SK-N-SH treated with all-trans-retinoic acid at 6 μM for 48 hours (cell line): ENCODE measurements around the gene GSTO2.

Experiments
- ATAC-seq: fragments of 200-7000 bp; cut with Tn5 transposase; 3 replicates; pipeline ENCODE4 v1.9.1; 2020; ENCODE audit warnings: mild to moderate bottlenecking, moderate library complexity
- BACH2 ChIP-seq: fragments of 250-450 bp; sonication (Bioruptor Pico); IDR thresholded peaks from 2 replicates; pipeline ENCODE4 v1.9.0; 2021; ENCODE audit warnings: mild to moderate bottlenecking, borderline replicate concordance
- ESRRG ChIP-seq: fragments of 250-450 bp; sonication (Bioruptor Pico); IDR thresholded peaks from 2 replicates; pipeline ENCODE4 v1.6.1; 2021; ENCODE audit warnings: mild to moderate bottlenecking
- ISL1 ChIP-seq: fragments of 250-450 bp; sonication (Bioruptor Pico); IDR thresholded peaks from 2 replicates; pipeline ENCODE4 v2.1.2; 2022; ENCODE audit warnings: mild to moderate bottlenecking, moderate library complexity
- OSR1 ChIP-seq: fragments of 250-450 bp; sonication (Bioruptor Pico); IDR thresholded peaks from 2 replicates; pipeline ENCODE4 v1.8.0; 2022; ENCODE audit warnings: moderate library complexity, mild to moderate bottlenecking, inconsistent platforms
- RARB ChIP-seq: fragments of 250-450 bp; sonication (Bioruptor Pico); IDR thresholded peaks from 2 replicates; pipeline ENCODE4 v1.8.0; 2021; ENCODE audit warnings: mild to moderate bottlenecking, moderate library complexity
- TCF4 ChIP-seq: fragments of 250-450 bp; sonication (Bioruptor Pico); IDR thresholded peaks from 2 replicates; pipeline ENCODE4 v1.8.0; 2021; ENCODE audit warnings: mild to moderate bottlenecking, moderate library complexity, borderline replicate concordance
- ZC3H10 ChIP-seq: fragments of 250-450 bp; sonication (Bioruptor Pico); IDR thresholded peaks from 2 replicates; pipeline ENCODE4 v1.5.1; 2021; ENCODE audit warnings: mild to moderate bottlenecking, moderate library complexity
- ZFP3 ChIP-seq: fragments of 250-450 bp; sonication (Bioruptor Pico); IDR thresholded peaks from 2 replicates; pipeline ENCODE4 v1.5.0; 2020; ENCODE audit warnings: mild to moderate bottlenecking, moderate library complexity
- ZFP30 ChIP-seq: fragments of 450-650 bp; formaldehyde crosslinking; IDR thresholded peaks from 2 replicates; pipeline ENCODE4 v1.5.0; 2022; ENCODE audit warnings: mild to moderate bottlenecking, moderate library complexity
- ZNF565 ChIP-seq: fragments of 450-650 bp; formaldehyde crosslinking; conservative IDR thresholded peaks from 2 replicates; pipeline ENCODE4 v1.5.0; 2020; ENCODE audit warnings: low read depth, mild to moderate bottlenecking, moderate library complexity
- ZNF70 ChIP-seq: fragments of 450-650 bp; formaldehyde crosslinking; IDR thresholded peaks from 2 replicates; pipeline ENCODE4 v1.5.0; 2020; ENCODE audit warnings: mild to moderate bottlenecking, moderate library complexity
- ZNF8 ChIP-seq: fragments of 450-650 bp; formaldehyde crosslinking; IDR thresholded peaks from 2 replicates; pipeline ENCODE4 v1.5.0; 2020; ENCODE audit warnings: mild to moderate bottlenecking, moderate library complexity
- TF ChIP-seq, protein P1 (sequence below): fragments of 250-450 bp; sonication (Bioruptor Pico); IDR thresholded peaks from 2 replicates; pipeline ENCODE4 v1.8.0; 2020; ENCODE audit warnings: mild to moderate bottlenecking, moderate library complexity, borderline replicate concordance
- TF ChIP-seq, protein P2 (sequence below): fragments of 250-450 bp; sonication (Bioruptor Pico); IDR thresholded peaks from 2 replicates; pipeline ENCODE4 v1.8.0; 2021; ENCODE audit warnings: low read depth, mild to moderate bottlenecking, moderate library complexity, borderline replicate concordance

The GSTO2 gene

GRCh38 chr10:104328646-104328895, 59.6 kb downstream of the GSTO2 start (continued):
- TF ChIP-seq, protein P1, sequence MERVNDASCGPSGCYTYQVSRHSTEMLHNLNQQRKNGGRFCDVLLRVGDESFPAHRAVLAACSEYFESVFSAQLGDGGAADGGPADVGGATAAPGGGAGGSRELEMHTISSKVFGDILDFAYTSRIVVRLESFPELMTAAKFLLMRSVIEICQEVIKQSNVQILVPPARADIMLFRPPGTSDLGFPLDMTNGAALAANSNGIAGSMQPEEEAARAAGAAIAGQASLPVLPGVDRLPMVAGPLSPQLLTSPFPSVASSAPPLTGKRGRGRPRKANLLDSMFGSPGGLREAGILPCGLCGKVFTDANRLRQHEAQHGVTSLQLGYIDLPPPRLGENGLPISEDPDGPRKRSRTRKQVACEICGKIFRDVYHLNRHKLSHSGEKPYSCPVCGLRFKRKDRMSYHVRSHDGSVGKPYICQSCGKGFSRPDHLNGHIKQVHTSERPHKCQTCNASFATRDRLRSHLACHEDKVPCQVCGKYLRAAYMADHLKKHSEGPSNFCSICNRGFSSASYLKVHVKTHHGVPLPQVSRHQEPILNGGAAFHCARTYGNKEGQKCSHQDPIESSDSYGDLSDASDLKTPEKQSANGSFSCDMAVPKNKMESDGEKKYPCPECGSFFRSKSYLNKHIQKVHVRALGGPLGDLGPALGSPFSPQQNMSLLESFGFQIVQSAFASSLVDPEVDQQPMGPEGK (CRISPR knock-in tag) = no peak

- ATAC-seq = peak; percentile 68
- TF ChIP-seq ZC3H10 (CRISPR knock-in tag) (no peak), ZNF70 (CRISPR knock-in tag) (no peak), ZFP3 (CRISPR knock-in tag) (0 out of 2 replicates have a peak, but pooled peaks have one; percentile 31), ZNF565 (CRISPR knock-in tag) (no peak), ISL1 (CRISPR knock-in tag) (no peak), RARB (CRISPR knock-in tag) (no peak)
- TF ChIP-seq, protein P1 (CRISPR knock-in tag) = 0 out of 2 replicates have a peak, but pooled peaks have one; percentile 7
Observed at GRCh38 chr10:104328896-104329710, 60.1 kb downstream of the GSTO2 start.

- no peak for TF ChIP-seq OSR1 (CRISPR knock-in tag)
- no peak for TF ChIP-seq ZNF8 (CRISPR knock-in tag)
- no peak for TF ChIP-seq ISL1 (CRISPR knock-in tag)
- TF ChIP-seq BACH2 = no peak
- TF ChIP-seq, protein P1 (CRISPR knock-in tag) = no peak
- TF ChIP-seq TCF4 (CRISPR knock-in tag) = no peak
- no peak for TF ChIP-seq ZNF70 (CRISPR knock-in tag)
- no peak for TF ChIP-seq ZFP30 (CRISPR knock-in tag)
- TF ChIP-seq RARB (CRISPR knock-in tag) = no peak
- TF ChIP-seq, all 23 proteins: peak for 0
- ATAC-seq = peak; percentile 13
Observed at GRCh38 chr10:104329735-104330134, 60.8 kb downstream of the GSTO2 start.

GRCh38 chr10:104330168-104331110, 61.5 kb downstream of the GSTO2 start:
- ATAC-seq = peak; percentile 53
- TF ChIP-seq, protein P1 (CRISPR knock-in tag) = peak; percentile 53
- TF ChIP-seq, protein P2, sequence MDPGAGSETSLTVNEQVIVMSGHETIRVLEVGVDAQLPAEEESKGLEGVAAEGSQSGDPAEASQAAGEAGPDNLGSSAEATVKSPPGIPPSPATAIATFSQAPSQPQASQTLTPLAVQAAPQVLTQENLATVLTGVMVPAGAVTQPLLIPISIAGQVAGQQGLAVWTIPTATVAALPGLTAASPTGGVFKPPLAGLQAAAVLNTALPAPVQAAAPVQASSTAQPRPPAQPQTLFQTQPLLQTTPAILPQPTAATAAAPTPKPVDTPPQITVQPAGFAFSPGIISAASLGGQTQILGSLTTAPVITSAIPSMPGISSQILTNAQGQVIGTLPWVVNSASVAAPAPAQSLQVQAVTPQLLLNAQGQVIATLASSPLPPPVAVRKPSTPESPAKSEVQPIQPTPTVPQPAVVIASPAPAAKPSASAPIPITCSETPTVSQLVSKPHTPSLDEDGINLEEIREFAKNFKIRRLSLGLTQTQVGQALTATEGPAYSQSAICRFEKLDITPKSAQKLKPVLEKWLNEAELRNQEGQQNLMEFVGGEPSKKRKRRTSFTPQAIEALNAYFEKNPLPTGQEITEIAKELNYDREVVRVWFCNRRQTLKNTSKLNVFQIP (CRISPR knock-in tag) = no peak
- TF ChIP-seq ISL1 (CRISPR knock-in tag) = peak; percentile 24
- TF ChIP-seq ZNF70 (CRISPR knock-in tag) = no peak
- no peak for TF ChIP-seq ESRRG
- no peak for TF ChIP-seq ZNF565 (CRISPR knock-in tag)
- no peak for TF ChIP-seq ZFP30 (CRISPR knock-in tag)
